IMR-90 (cell line): ENCODE measurements around the gene METTL4.
"Not testable (repeated sequence)": the region's sequence is repeated elsewhere in the genome, so short reads cannot be mapped to it uniquely, and the experiment has no call there.

Experiments
- BHLHE40 ChIP-seq: fragments of 150-350 bp; IDR thresholded peaks from 2 replicates; pipeline ENCODE4 v1.6.1; 2016; ENCODE audit warnings: mild to moderate bottlenecking, low read depth, low read length
- CEBPB ChIP-seq: IDR thresholded peaks from 2 replicates; pipeline ENCODE4 v1.6.1; 2012; ENCODE audit warnings: low read depth, low read length, improper control_type of control experiment
- FOS ChIP-seq: fragments of 150-350 bp; IDR thresholded peaks from 2 replicates; pipeline ENCODE4 v1.6.1; 2016; ENCODE audit warnings: low read depth, low read length
- MAFK ChIP-seq: IDR thresholded peaks from 2 replicates; pipeline ENCODE4 v1.6.1; 2012; ENCODE audit warnings: low read depth, low read length, improper control_type of control experiment
- MAZ ChIP-seq: IDR thresholded peaks from 2 replicates; pipeline ENCODE4 v1.6.1; 2012; ENCODE audit warnings: low read depth, mild to moderate bottlenecking, low read length, improper control_type of control experiment, moderate library complexity, borderline replicate concordance
- MXI1 ChIP-seq: IDR thresholded peaks from 2 replicates; pipeline ENCODE4 v1.6.1; 2012; ENCODE audit warnings: low read depth, mild to moderate bottlenecking, low read length, moderate library complexity, borderline replicate concordance
- NFE2L2 ChIP-seq: fragments of 150-350 bp; IDR thresholded peaks from 2 replicates; pipeline ENCODE4 v1.6.1; 2016; ENCODE audit warnings: low read depth, mild to moderate bottlenecking, low read length
- POLR2A ChIP-seq: IDR thresholded peaks from 2 replicates; pipeline ENCODE4 v1.6.1; 2012; ENCODE audit warnings: mild to moderate bottlenecking, low read depth, low read length
- RAD21 ChIP-seq: IDR thresholded peaks from 2 replicates; pipeline ENCODE4 v1.6.1; 2012; ENCODE audit warnings: low read length, improper control_type of control experiment
- RCOR1 ChIP-seq: IDR thresholded peaks from 2 replicates; pipeline ENCODE4 v1.6.1; 2012; ENCODE audit warnings: mild to moderate bottlenecking, low read length, improper control_type of control experiment; ENCODE audit not compliant: insufficient replicate concordance
- RFX5 ChIP-seq: IDR thresholded peaks from 2 replicates; pipeline ENCODE4 v1.8.0; 2012; ENCODE audit warnings: low read depth, mild to moderate bottlenecking, low read length, moderate library complexity
- SMC3 ChIP-seq: fragments of 150-350 bp; IDR thresholded peaks from 2 replicates; pipeline ENCODE4 v1.6.1; 2016; ENCODE audit warnings: low read depth, mild to moderate bottlenecking, antibody characterized with exemption, low read length, moderate library complexity
- USF2 ChIP-seq: fragments of 150-350 bp; IDR thresholded peaks from 2 replicates; pipeline ENCODE4 v1.6.1; 2017; ENCODE audit warnings: mild to moderate bottlenecking, antibody characterized with exemption, low read length, low read depth
- TF ChIP-seq, protein P1 (sequence below): conservative IDR thresholded peaks from 2 replicates; pipeline ENCODE4 v1.5.1; 2012; ENCODE audit warnings: mild to moderate bottlenecking, low read depth, low read length, improper control_type of control experiment

GRCh38 chr18:2524794-2525198 is 46.5 kb downstream of the METTL4 start:
- TF ChIP-seq MAZ, POLR2A, USF2, CEBPB, RFX5, SMC3, FOS, RAD21, MAFK, RCOR1, MXI1, NFE2L2, BHLHE40: not testable (repeated sequence)
- TF ChIP-seq, protein P1, sequence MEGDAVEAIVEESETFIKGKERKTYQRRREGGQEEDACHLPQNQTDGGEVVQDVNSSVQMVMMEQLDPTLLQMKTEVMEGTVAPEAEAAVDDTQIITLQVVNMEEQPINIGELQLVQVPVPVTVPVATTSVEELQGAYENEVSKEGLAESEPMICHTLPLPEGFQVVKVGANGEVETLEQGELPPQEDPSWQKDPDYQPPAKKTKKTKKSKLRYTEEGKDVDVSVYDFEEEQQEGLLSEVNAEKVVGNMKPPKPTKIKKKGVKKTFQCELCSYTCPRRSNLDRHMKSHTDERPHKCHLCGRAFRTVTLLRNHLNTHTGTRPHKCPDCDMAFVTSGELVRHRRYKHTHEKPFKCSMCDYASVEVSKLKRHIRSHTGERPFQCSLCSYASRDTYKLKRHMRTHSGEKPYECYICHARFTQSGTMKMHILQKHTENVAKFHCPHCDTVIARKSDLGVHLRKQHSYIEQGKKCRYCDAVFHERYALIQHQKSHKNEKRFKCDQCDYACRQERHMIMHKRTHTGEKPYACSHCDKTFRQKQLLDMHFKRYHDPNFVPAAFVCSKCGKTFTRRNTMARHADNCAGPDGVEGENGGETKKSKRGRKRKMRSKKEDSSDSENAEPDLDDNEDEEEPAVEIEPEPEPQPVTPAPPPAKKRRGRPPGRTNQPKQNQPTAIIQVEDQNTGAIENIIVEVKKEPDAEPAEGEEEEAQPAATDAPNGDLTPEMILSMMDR = not testable (repeated sequence)
